Fibroblast of the aortic adventitia (primary cell): ENCODE measurements around the gene TBC1D7. TPM values are rescaled to one million over a fixed set of nuclear protein-coding genes. Genes with fewer than 3 reads are reported as not detected.

ENCODE experiments used
- DNase-seq: peaks from one replicate; pipeline ENCODE4 v3.0.0-alpha.2; 2010; ENCODE audit warnings: low read depth
- H3K4me3 ChIP-seq: 2 replicates; pipeline ENCODE4 v1.5.1; 2011; ENCODE audit warnings: low read depth, mild to moderate bottlenecking, control low read depth, low read length, moderate library complexity
- total RNA-seq: library from RNA; depleted of rRNA; stranded (reverse); fragments of >200 nt; gene quantifications from 2 replicates; pipeline ENCODE4 v1.2.3, GENCODE V29; 2012; ENCODE audit warnings: low replicate concordance
- TF ChIP-seq, protein P1 (sequence below): IDR thresholded peaks from 2 replicates; pipeline ENCODE4 v1.5.1; 2011; ENCODE audit warnings: mild to moderate bottlenecking, low read length, control low read depth, inconsistent platforms; ENCODE audit not compliant: insufficient read depth

TBC1D7 gene
- total RNA-seq, 1 donor, result 15.8 TPM

DNA sequence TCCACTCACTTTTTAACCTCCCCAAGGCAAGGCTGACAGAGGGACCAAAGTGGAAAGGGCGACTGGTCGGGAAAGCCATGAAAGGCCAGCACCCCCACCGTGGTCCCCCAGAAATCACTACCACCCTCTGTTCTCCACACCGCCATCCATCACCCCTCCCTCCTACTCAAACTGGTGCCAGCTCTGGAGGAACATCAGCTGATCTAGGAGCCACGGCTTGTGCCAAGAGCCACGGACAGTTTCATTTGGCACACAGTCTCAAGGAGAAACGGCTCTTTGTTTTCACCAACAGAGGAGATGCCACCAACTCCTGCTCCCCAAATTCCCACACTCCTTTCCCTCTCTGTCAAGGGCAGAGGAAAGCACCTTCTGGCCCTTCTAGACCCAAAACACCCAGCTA, 26.0 kb downstream of the TBC1D7 start:
- no peak overlapping the region for H3K4me3 ChIP-seq
- no peak for DNase-seq
- TF ChIP-seq, protein P1, sequence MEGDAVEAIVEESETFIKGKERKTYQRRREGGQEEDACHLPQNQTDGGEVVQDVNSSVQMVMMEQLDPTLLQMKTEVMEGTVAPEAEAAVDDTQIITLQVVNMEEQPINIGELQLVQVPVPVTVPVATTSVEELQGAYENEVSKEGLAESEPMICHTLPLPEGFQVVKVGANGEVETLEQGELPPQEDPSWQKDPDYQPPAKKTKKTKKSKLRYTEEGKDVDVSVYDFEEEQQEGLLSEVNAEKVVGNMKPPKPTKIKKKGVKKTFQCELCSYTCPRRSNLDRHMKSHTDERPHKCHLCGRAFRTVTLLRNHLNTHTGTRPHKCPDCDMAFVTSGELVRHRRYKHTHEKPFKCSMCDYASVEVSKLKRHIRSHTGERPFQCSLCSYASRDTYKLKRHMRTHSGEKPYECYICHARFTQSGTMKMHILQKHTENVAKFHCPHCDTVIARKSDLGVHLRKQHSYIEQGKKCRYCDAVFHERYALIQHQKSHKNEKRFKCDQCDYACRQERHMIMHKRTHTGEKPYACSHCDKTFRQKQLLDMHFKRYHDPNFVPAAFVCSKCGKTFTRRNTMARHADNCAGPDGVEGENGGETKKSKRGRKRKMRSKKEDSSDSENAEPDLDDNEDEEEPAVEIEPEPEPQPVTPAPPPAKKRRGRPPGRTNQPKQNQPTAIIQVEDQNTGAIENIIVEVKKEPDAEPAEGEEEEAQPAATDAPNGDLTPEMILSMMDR, result no peak

DNA sequence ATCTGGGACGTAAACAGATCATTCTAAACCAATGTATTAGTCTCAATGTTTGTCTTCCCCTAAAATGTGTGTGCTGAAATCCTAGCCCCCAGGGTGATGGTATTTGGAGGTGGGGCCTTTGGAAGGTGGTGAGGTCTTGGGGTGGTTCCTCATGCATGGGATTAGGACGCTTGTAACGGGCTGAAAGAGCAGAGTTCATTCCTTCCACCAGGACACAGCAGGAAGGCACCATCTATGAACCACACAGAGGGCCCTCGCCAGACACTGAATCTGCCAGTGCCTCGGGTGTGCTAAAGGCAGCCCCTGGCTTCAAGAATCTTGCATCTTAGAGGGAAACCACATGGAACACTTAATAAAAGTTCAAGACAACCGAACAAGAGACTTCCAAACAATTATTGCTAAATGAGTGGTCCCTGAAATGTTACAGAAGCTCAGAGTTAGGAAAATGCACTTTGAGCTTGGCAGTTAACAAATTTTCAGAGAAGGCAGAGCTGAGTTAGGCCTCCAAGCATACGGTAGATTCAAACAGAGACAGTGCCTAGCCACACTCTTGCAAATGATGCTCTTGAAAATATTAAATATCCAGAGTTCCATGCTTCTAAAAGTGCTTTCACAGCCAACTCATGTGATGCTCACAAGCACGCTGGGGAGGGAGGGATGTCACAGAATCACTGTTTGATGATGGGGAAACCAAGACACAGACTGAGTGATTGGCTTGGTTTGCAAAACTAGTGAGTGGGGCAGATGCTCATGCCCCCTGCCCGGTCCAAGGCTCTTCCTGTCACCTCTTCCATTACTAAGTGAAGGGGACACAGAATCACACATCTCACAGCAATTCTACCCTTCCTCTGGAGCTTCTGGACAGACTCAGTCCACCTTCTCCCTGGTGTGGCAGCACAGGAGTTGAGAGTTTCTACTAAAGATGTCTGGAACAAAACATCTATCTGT, 27.4 kb downstream of the TBC1D7 start:
- TF ChIP-seq, protein P1, result no peak
- no peak overlapping the region for H3K4me3 ChIP-seq
- DNase-seq, result no peak

DNA sequence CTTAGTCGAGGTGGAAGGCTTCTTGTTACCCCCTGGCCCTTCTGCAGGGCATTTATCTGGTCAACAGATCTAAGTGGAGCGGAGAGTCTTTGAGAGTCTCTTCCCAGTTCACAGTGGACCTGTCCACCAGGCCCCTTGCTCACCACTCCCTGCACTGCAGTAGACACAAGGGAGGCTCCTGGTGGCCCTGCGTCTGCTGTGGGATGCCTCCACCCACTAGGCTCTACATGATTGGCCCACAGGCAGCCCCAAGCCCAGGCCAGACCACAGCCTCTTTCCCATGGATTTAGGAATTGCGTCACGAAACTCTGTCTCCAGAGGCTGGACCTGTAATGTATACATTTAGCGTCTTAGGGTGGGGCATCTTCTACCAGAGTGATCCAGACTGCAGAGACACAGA, 28.4 kb downstream of the TBC1D7 start:
- no peak for DNase-seq
- TF ChIP-seq, protein P1, result no peak
- no peak overlapping the region for H3K4me3 ChIP-seq

DNA sequence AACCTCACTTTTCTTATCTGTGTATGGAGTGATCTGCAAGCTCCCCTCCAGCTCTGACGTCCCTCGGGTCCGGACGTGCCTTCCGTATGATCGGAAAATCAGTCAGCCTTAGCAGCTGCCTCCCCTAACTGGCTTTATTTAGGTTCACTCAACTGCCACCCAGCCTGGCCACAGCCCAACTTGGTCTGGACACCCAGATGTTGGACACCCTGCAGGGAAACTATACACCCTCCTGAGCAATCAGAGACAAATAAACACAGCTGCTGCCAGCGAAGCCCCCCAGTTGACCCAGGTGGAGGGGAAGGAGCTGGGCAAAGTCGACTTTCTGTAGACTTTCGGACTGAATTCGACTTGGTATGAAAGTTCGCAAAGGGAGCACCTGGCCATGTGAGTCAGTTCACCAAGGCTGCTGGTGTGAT, 28.9 kb downstream of the TBC1D7 start:
- TF ChIP-seq, protein P1, result no peak
- no peak overlapping the region for H3K4me3 ChIP-seq
- no peak for DNase-seq

- TF ChIP-seq, protein P1, result no peak
- H3K4me3 ChIP-seq, result no peak overlapping the region
- DNase-seq, result no peak
These were observed 29.9 kb downstream of the TBC1D7 start for GRCh38 chr6:13298446-13298845.

DNA sequence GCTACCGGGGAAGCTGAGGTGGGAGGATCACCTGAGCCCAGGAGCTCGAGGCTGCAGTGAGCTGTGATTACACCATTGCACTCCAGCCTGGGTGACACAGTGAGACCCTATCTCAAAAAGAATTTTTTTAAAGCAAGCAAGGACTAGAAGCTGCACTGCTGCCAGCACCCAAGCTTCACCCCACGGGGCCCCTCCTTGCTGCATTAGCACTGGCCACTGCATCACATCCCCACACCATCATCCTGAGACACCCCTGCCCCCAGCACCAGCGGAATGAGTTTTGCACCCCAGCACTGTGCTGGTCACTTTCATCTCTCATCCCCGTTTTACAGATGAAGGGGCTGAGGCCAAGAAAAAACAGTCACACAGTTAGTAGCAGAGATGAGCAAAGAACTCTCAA, 30.9 kb downstream of the TBC1D7 start:
- H3K4me3 ChIP-seq, result no peak overlapping the region
- no peak for DNase-seq
- TF ChIP-seq, protein P1, result no peak

DNA sequence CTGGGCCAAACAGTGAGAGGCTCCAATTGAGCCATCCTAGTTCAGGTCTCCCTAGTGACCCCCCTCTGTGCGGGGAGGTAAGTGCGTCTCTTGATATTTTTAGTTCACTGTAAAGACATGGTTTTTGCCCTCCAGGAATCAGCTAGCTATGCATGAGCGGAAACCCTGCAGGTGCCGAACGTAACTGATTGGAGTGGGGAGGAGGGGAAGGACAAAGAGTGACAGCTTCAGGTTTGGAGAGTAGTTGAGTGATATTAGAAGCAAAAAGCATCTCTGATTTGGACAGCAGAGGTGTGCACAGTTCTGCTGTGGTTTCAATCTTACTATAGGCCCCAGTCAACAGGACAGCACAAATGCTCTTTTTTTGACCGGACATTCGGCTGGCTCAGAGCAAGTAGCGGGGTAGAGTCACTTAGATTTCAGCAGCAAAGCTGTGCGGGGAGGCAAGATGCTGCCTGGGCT, 31.8 kb downstream of the TBC1D7 start:
- TF ChIP-seq, protein P1, result no peak
- no peak for DNase-seq

More for the DNA sequence above, 31.8 kb downstream of the TBC1D7 start:
- no peak overlapping the region for H3K4me3 ChIP-seq
